A549 (cell line): ENCODE data around the gene NBL1. TPM values are rescaled to one million over a fixed set of nuclear protein-coding genes. Genes with fewer than 3 reads are reported as not detected.

Experiments used
- ATAC-seq, 2 experiments: fragments of 200-7000 bp in 1 of 2; fragments of >200 bp in 1 of 2; cut with Nextera tagmentation in 1 of 2; cut with Tn5 transposase in 1 of 2; 3 replicates each; pipeline versions ENCODE4 v1.8.0 to v1.9.1; 2018 to 2020; ENCODE audit warnings: mild to moderate bottlenecking in 1 of 2, moderate library complexity in 1 of 2
- CTCF ChIA-PET: fragments of 300-600 bp; sonication (Branson Sonifier 250); formaldehyde crosslinking; extraction: SDS; loops from one replicate; lab custom pipeline; 2021; ENCODE audit warnings: antibody characterized with exemption, inconsistent platforms; lab: Yijun Ruan, JAX
- POLR2A ChIA-PET: fragments of 350-600 bp; formaldehyde crosslinking; extraction: SDS; loops from one replicate; lab custom pipeline; 2021; ENCODE audit warnings: antibody characterized with exemption, inconsistent platforms; lab: Yijun Ruan, JAX
- DNase-seq, 2 experiments: peaks; one replicate each; pipeline versions ENCODE4 v3.0.0 to v3.0.0-alpha.2; 2011 to 2016; ENCODE audit warnings: low read depth in 1 of 2, low spot score in 1 of 2
- FAIRE-seq: peaks from 2 replicates; lab custom pipeline; 2011; peaks lifted over from hg19 to GRCh38; lab: Jason Lieb, UNC
- H3K27ac ChIP-seq, 2 experiments: fragments of >200 bp; sonication (Bioruptor Twin); formaldehyde crosslinking; 3 replicates each; pipeline ENCODE4 v1.5.1; 2016 to 2017
- H3K4me1 ChIP-seq: fragments of >200 bp; sonication (Bioruptor Twin); formaldehyde crosslinking; 3 replicates; pipeline ENCODE4 v1.6.1; 2016
- H3K4me2 ChIP-seq: fragments of >200 bp; sonication (Bioruptor Twin); formaldehyde crosslinking; 3 replicates; pipeline ENCODE4 v1.6.1; 2016
- H3K4me3 ChIP-seq: fragments of >200 bp; sonication (Bioruptor Twin); formaldehyde crosslinking; 3 replicates; pipeline ENCODE4 v1.5.1; 2016
- H3K9me3 ChIP-seq: fragments of >200 bp; sonication (Bioruptor Twin); formaldehyde crosslinking; 3 replicates; pipeline ENCODE4 v1.6.1; 2016
- CEBPB ChIP-seq, 2 experiments: fragments of >200 bp in 1 of 2; sonication (Bioruptor Twin) in 1 of 2; formaldehyde crosslinking in 1 of 2; IDR thresholded peaks; 2 replicates each; pipeline ENCODE4 v1.6.1; 2012 to 2016
- EP300 ChIP-seq, 2 experiments: fragments of >200 bp; sonication (Bioruptor Twin); formaldehyde crosslinking; IDR thresholded peaks; 2 replicates in 1 of 2; 3 replicates in 1 of 2; pipeline ENCODE4 v1.6.1; 2016 to 2017
- FOSL2 ChIP-seq, 2 experiments: fragments of 450-650 bp in 1 of 2; fragments of >200 bp in 1 of 2; sonication (Bioruptor Twin) in 1 of 2; formaldehyde crosslinking; IDR thresholded peaks; 2 replicates each; pipeline versions ENCODE4 v1.5.0 to v1.6.1; 2016 to 2020; ENCODE audit warnings: mild to moderate bottlenecking in 1 of 2, moderate library complexity in 1 of 2
- FOXS1 ChIP-seq: fragments of 250-450 bp; sonication (Bioruptor Pico); IDR thresholded peaks from 2 replicates; pipeline ENCODE4 v1.5.0; 2020; ENCODE audit warnings: mild to moderate bottlenecking, moderate library complexity
- GATA3 ChIP-seq: IDR thresholded peaks from 2 replicates; pipeline ENCODE4 v1.6.1; 2012; ENCODE audit warnings: borderline replicate concordance
- HOXA7 ChIP-seq: fragments of 250-450 bp; sonication (Bioruptor Pico); IDR thresholded peaks from 2 replicates; pipeline ENCODE4 v1.5.0; 2020; ENCODE audit warnings: mild to moderate bottlenecking, moderate library complexity
- HOXB13 ChIP-seq: fragments of 250-450 bp; sonication (Bioruptor Pico); IDR thresholded peaks from 2 replicates; pipeline ENCODE4 v1.5.0; 2020; ENCODE audit warnings: low read depth, mild to moderate bottlenecking, moderate library complexity
- HOXB5 ChIP-seq: fragments of 250-450 bp; sonication (Bioruptor Pico); IDR thresholded peaks from 2 replicates; pipeline ENCODE4 v1.5.0; 2020; ENCODE audit warnings: mild to moderate bottlenecking, moderate library complexity
- JUN ChIP-seq, 2 experiments: fragments of >200 bp; sonication (Bioruptor Twin); formaldehyde crosslinking; IDR thresholded peaks; 2 replicates in 1 of 2; 3 replicates in 1 of 2; pipeline ENCODE4 v1.6.1; 2016 to 2017
- JUNB ChIP-seq: fragments of >200 bp; sonication (Bioruptor Twin); formaldehyde crosslinking; IDR thresholded peaks from 2 replicates; pipeline ENCODE4 v1.6.1; 2016
- MAFK ChIP-seq: fragments of 450-650 bp; IDR thresholded peaks from 2 replicates; pipeline ENCODE4 v1.6.1; 2014; ENCODE audit not compliant: partially characterized antibody
- MAZ ChIP-seq: fragments of 150-350 bp; IDR thresholded peaks from 2 replicates; pipeline ENCODE4 v1.6.1; 2014; ENCODE audit warnings: antibody characterized with exemption, low read depth, low read length, borderline replicate concordance
- MYC ChIP-seq: IDR thresholded peaks from 2 replicates; pipeline ENCODE4 v1.6.1; 2012; ENCODE audit warnings: mild to moderate bottlenecking, inconsistent platforms, low read length, improper control_type of control experiment, borderline replicate concordance
- NPAS2 ChIP-seq: fragments of 250-450 bp; sonication (Bioruptor Pico); IDR thresholded peaks from 2 replicates; pipeline ENCODE4 v1.8.0; 2022; ENCODE audit warnings: mild to moderate bottlenecking, moderate library complexity, borderline replicate concordance
- NR3C1 ChIP-seq: fragments of >200 bp; sonication (Bioruptor Twin); formaldehyde crosslinking; IDR thresholded peaks from 3 replicates; pipeline ENCODE4 v1.6.1; 2017
- POLR2A ChIP-seq: IDR thresholded peaks from 2 replicates; pipeline ENCODE4 v1.6.1; 2012; ENCODE audit warnings: mild to moderate bottlenecking, low read length
- RCOR1 ChIP-seq: fragments of 150-350 bp; IDR thresholded peaks from 2 replicates; pipeline ENCODE4 v1.6.1; 2014; ENCODE audit warnings: antibody characterized with exemption, low read length, low read depth
- ZSCAN20 ChIP-seq: fragments of 250-450 bp; sonication (Bioruptor Pico); IDR thresholded peaks from 2 replicates; pipeline ENCODE4 v1.8.0; 2022; ENCODE audit warnings: mild to moderate bottlenecking, moderate library complexity
- WGBS: methylation state at CpG from one replicate; pipeline ENCODE4 v1.1.6; 2017; ENCODE audit errors: missing lambda C conversion rate; 5-methylcytosine and 5-hydroxymethylcytosine counted together
- polyA plus RNA-seq, 4 experiments: library from polyadenylated mRNA; depleted of rRNA in 3 of 4; stranded (reverse); fragments of >200 nt; fragmentation: RNase III in 1 of 4; extraction: RNeasy Plus Mini Kit Qiagen cat#74134 plus additional on column Dnase treatment in 1 of 4; gene quantifications; 2 replicates in 3 of 4; 3 replicates in 1 of 4; pipeline ENCODE4 v1.2.3, GENCODE V29; 2011 to 2017
- TF ChIP-seq, protein P1 (sequence below): IDR thresholded peaks from 2 replicates; pipeline ENCODE4 v1.6.1; 2012
- TF ChIP-seq, protein P2 (sequence below): IDR thresholded peaks from 2 replicates; pipeline ENCODE4 v1.6.1; 2012; ENCODE audit warnings: low read depth, borderline replicate concordance
- TF ChIP-seq, protein P3 (sequence below): fragments of 150-350 bp; IDR thresholded peaks from 2 replicates; pipeline ENCODE4 v1.6.1; 2014; ENCODE audit warnings: low read depth, mild to moderate bottlenecking, low read length
- TF ChIP-seq, protein P4 (sequence below): fragments of 250-450 bp; sonication (Bioruptor Pico); IDR thresholded peaks from 2 replicates; pipeline ENCODE4 v1.5.0; 2021; ENCODE audit warnings: mild to moderate bottlenecking, moderate library complexity, borderline replicate concordance
- TF ChIP-seq, protein P5 (sequence below): fragments of 450-650 bp; IDR thresholded peaks from 2 replicates; pipeline ENCODE4 v1.6.1; 2014; ENCODE audit warnings: antibody characterized with exemption
- TF ChIP-seq, protein P6 (sequence below): fragments of 200-600 bp; sonication (generic); IDR thresholded peaks from 2 replicates; pipeline ENCODE4 v1.6.1; 2016; ENCODE audit warnings: antibody characterized with exemption, mild to moderate bottlenecking, moderate library complexity

Gene NBL1
- polyA plus RNA-seq, 2 of the 4 experiments (the other 2 are of a cell fraction), result 16.3 to 19.0 TPM

DNA sequence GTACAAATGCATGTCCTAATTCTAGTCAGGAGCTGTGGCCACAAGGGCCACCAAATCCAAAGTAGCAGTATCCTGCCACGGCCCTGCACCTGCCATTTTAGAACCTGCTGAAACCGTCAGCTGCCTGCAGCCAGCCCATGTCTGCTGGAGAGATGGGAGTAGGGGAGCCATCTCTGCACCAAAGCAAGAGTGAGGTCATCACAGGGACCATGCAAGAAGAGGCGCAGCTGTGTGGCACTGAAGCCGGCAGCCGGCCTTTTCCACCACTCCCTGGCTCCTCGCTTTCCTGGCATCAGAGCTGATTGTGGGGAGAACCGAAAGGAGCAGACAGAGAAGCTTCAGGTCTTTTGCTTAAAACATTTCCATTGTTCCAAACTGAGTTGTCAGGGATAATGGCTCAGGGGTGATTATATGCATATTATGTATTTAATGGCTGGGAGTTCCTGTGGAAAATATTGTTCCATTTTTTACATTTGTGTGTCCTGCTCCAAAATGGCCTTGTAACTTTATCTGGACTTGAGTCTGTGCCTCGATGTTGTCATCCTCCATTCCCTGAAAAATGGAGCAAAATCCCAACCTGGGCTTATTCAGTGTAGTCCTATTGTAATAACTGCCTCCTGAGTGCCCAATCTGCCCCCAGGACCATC is 18.7 kb upstream of the NBL1 start:
- H3K4me1 ChIP-seq, result peaks cover 6% of the 10 kb centered on the region; the same call in 1 of the 3 replicates
- ATAC-seq (no peak), FAIRE-seq (no peak), DNase-seq (no peak)
- 99% methylated on average over 8 of the region's 8 CpGs for WGBS
- TF ChIP-seq GATA3, result no peak
- ChIA-PET CTCF (no interaction called here), POLR2A (no interaction called here)
- no peak overlapping the region for H3K4me3 ChIP-seq
- H3K9me3 ChIP-seq, result no peaks in the 10 kb centered on the region
- no peak overlapping the region for H3K4me2 ChIP-seq
- H3K27ac ChIP-seq, result no peak overlapping the region

DNA sequence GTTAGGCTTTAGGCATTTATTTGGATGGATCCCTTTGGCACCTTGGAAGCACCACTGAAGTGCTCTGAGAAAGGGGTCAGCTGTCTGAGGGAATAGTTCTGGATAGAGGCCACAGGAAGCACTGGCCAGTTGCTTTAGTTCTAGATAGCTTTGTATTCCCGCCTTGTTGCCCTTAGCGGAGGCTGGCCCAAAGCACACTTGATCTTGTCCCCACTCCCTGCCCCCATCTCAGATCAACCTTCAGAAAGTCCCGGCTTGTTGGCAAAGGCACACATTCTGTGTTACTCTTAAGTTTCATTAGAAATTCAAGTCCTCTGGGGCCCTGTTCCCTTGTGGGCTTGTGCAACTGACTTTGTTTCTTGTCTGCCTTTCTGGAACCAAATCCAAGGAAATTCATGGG is 15.2 kb upstream of the NBL1 start:
- Histone ChIP-seq H3K27ac (no peak overlapping the region), H3K4me2 (no peak overlapping the region), H3K4me1 (no peaks in the 10 kb centered on the region), H3K9me3 (no peaks in the 10 kb centered on the region), H3K4me3 (no peak overlapping the region)
- TF ChIP-seq HOXA7 (CRISPR knock-in tag) (no peak), EP300 (IDR thresholded peaks at IDR 0.05) (no peak), GATA3 (no peak), HOXB5 (CRISPR knock-in tag) (no peak), MYC (no peak), NR3C1 (no peak), FOXS1 (CRISPR knock-in tag) (no peak), JUN (IDR thresholded peaks at IDR 0.05) (no peak), POLR2A (no peak), FOSL2 (IDR thresholded peaks at IDR 0.05) (no peak), FOSL2 (CRISPR knock-in tag; IDR thresholded peaks at IDR 0.05) (no peak), HOXB13 (CRISPR knock-in tag) (no peak), CEBPB (IDR thresholded peaks at IDR 0.05) (no peak), JUNB (no peak)
- TF ChIP-seq, protein P1, sequence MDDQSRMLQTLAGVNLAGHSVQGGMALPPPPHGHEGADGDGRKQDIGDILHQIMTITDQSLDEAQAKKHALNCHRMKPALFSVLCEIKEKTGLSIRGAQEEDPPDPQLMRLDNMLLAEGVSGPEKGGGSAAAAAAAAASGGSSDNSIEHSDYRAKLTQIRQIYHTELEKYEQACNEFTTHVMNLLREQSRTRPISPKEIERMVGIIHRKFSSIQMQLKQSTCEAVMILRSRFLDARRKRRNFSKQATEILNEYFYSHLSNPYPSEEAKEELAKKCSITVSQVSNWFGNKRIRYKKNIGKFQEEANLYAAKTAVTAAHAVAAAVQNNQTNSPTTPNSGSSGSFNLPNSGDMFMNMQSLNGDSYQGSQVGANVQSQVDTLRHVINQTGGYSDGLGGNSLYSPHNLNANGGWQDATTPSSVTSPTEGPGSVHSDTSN, result no peak
- TF ChIP-seq, protein P2, sequence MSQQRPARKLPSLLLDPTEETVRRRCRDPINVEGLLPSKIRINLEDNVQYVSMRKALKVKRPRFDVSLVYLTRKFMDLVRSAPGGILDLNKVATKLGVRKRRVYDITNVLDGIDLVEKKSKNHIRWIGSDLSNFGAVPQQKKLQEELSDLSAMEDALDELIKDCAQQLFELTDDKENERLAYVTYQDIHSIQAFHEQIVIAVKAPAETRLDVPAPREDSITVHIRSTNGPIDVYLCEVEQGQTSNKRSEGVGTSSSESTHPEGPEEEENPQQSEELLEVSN, result no peak
- TF ChIP-seq, protein P3, sequence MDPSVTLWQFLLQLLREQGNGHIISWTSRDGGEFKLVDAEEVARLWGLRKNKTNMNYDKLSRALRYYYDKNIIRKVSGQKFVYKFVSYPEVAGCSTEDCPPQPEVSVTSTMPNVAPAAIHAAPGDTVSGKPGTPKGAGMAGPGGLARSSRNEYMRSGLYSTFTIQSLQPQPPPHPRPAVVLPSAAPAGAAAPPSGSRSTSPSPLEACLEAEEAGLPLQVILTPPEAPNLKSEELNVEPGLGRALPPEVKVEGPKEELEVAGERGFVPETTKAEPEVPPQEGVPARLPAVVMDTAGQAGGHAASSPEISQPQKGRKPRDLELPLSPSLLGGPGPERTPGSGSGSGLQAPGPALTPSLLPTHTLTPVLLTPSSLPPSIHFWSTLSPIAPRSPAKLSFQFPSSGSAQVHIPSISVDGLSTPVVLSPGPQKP, result no peak
- DNase-seq (no peak), ATAC-seq (no peak), FAIRE-seq (no peak)
- ChIA-PET CTCF (interaction anchor here (1.6 kb wide), 1 partner anchor 25 kb away, joined by 6 read pairs; no protein-coding TSS in a partner anchor), POLR2A (no interaction called here)
- WGBS, result 94% methylated on average over 3 of the region's 3 CpGs

DNA sequence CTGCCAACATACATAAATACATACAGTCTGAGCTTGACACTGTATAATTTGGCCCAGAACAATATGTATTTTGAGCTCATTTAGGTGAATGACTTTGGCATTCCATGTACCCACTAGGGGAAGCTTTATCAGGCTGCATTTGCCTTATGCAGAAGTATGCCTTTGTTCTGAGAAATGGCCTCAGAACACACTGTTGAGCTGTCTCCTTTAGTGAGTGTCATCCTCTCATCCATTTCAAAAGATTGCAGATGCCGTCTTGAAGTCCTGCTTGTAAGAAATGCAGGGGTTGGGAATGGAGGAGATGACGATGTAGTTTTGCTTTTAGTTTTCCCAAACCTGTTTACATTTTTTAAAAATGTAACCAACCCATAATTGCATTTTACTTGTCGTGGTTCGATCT is 14.8 kb upstream of the NBL1 start:
- no peak for ATAC-seq
- Histone ChIP-seq H3K9me3 (no peaks in the 10 kb centered on the region), H3K4me1 (no peaks in the 10 kb centered on the region), H3K27ac (no peak overlapping the region), H3K4me2 (no peak overlapping the region), H3K4me3 (no peak overlapping the region)
- no peak for DNase-seq
- 94% methylated on average over 4 of the region's 4 CpGs for WGBS
- FAIRE-seq, result no peak
- ChIA-PET CTCF (interaction anchor here (1.6 kb wide), 1 partner anchor 25 kb away, joined by 6 read pairs; no protein-coding TSS in a partner anchor), POLR2A (no interaction called here)
- TF ChIP-seq MAFK (no peak), MAZ (no peak), JUNB (no peak), ZSCAN20 (CRISPR knock-in tag) (no peak), CEBPB (IDR thresholded peaks at IDR 0.05) (no peak), NPAS2 (CRISPR knock-in tag) (no peak), RCOR1 (no peak)
- TF ChIP-seq, protein P4, sequence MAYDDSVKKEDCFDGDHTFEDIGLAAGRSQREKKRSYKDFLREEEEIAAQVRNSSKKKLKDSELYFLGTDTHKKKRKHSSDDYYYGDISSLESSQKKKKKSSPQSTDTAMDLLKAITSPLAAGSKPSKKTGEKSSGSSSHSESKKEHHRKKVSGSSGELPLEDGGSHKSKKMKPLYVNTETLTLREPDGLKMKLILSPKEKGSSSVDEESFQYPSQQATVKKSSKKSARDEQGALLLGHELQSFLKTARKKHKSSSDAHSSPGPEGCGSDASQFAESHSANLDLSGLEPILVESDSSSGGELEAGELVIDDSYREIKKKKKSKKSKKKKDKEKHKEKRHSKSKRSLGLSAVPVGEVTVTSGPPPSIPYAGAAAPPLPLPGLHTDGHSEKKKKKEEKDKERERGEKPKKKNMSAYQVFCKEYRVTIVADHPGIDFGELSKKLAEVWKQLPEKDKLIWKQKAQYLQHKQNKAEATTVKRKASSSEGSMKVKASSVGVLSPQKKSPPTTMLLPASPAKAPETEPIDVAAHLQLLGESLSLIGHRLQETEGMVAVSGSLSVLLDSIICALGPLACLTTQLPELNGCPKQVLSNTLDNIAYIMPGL (CRISPR knock-in tag), result no peak
- TF ChIP-seq, protein P5, sequence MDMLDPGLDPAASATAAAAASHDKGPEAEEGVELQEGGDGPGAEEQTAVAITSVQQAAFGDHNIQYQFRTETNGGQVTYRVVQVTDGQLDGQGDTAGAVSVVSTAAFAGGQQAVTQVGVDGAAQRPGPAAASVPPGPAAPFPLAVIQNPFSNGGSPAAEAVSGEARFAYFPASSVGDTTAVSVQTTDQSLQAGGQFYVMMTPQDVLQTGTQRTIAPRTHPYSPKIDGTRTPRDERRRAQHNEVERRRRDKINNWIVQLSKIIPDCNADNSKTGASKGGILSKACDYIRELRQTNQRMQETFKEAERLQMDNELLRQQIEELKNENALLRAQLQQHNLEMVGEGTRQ, result no peak
- TF ChIP-seq, protein P6, sequence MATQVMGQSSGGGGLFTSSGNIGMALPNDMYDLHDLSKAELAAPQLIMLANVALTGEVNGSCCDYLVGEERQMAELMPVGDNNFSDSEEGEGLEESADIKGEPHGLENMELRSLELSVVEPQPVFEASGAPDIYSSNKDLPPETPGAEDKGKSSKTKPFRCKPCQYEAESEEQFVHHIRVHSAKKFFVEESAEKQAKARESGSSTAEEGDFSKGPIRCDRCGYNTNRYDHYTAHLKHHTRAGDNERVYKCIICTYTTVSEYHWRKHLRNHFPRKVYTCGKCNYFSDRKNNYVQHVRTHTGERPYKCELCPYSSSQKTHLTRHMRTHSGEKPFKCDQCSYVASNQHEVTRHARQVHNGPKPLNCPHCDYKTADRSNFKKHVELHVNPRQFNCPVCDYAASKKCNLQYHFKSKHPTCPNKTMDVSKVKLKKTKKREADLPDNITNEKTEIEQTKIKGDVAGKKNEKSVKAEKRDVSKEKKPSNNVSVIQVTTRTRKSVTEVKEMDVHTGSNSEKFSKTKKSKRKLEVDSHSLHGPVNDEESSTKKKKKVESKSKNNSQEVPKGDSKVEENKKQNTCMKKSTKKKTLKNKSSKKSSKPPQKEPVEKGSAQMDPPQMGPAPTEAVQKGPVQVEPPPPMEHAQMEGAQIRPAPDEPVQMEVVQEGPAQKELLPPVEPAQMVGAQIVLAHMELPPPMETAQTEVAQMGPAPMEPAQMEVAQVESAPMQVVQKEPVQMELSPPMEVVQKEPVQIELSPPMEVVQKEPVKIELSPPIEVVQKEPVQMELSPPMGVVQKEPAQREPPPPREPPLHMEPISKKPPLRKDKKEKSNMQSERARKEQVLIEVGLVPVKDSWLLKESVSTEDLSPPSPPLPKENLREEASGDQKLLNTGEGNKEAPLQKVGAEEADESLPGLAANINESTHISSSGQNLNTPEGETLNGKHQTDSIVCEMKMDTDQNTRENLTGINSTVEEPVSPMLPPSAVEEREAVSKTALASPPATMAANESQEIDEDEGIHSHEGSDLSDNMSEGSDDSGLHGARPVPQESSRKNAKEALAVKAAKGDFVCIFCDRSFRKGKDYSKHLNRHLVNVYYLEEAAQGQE, result no peak
